Mesendoderm (in vitro differentiated cells): ENCODE results near the gene STAM2.

Experiments used
- DNase-seq: peaks from one replicate; pipeline ENCODE4 v3.0.0; 2013
- H2AK5ac ChIP-seq: 2 replicates; pipeline ENCODE4 v1.6.1; 2013; ENCODE audit warnings: low read length, inconsistent platforms
- H2BK120ac ChIP-seq: 2 replicates; pipeline ENCODE4 v1.6.1; 2013; ENCODE audit warnings: low read depth, mild to moderate bottlenecking, low read length, moderate library complexity, mixed read lengths
- H2BK15ac ChIP-seq: replicated peaks from 2 replicates; pipeline ENCODE4 v1.6.1; 2013; ENCODE audit warnings: low read depth, mild to moderate bottlenecking, moderate library complexity
- H2BK5ac ChIP-seq: 2 replicates; pipeline ENCODE4 v1.6.1; 2013; ENCODE audit warnings: low read length, inconsistent platforms
- H3K18ac ChIP-seq: 2 replicates; pipeline ENCODE4 v1.6.1; 2013; ENCODE audit warnings: mild to moderate bottlenecking, low read length, mixed read lengths
- H3K23ac ChIP-seq: one replicate; pipeline ENCODE4 v1.6.1; 2013; ENCODE audit warnings: low read length
- H3K27ac ChIP-seq: 2 replicates; pipeline ENCODE4 v1.5.1; 2013; ENCODE audit warnings: low read depth, mild to moderate bottlenecking, inconsistent platforms, low read length, moderate library complexity
- H3K27me3 ChIP-seq: 2 replicates; pipeline ENCODE4 v1.6.1; 2013; ENCODE audit warnings: low read length, control low read depth, mild to moderate bottlenecking, inconsistent platforms; ENCODE audit not compliant: insufficient read depth, poor library complexity
- H3K36me3 ChIP-seq: 2 replicates; pipeline ENCODE4 v1.6.1; 2013; ENCODE audit warnings: low read length, inconsistent platforms; ENCODE audit not compliant: control insufficient read depth, insufficient read depth
- H3K4ac ChIP-seq: one replicate; pipeline ENCODE4 v1.6.1; 2013; ENCODE audit warnings: low read depth, mild to moderate bottlenecking, low read length, moderate library complexity
- H3K4me1 ChIP-seq: 2 replicates; pipeline ENCODE4 v1.6.1; 2013; ENCODE audit warnings: low read depth, low read length, inconsistent platforms; ENCODE audit not compliant: control insufficient read depth
- H3K4me2 ChIP-seq: 2 replicates; pipeline ENCODE4 v1.6.1; 2013; ENCODE audit warnings: low read length
- H3K4me3 ChIP-seq: 2 replicates; pipeline ENCODE4 v1.5.1; 2013; ENCODE audit warnings: mild to moderate bottlenecking, low read length
- H3K56ac ChIP-seq: one replicate; pipeline ENCODE4 v1.6.1; 2013; ENCODE audit warnings: low read length
- H3K79me1 ChIP-seq: 2 replicates; pipeline ENCODE4 v1.6.1; 2013; ENCODE audit warnings: low read length, inconsistent platforms
- H3K79me2 ChIP-seq: 2 replicates; pipeline ENCODE4 v1.6.1; 2013; ENCODE audit warnings: mild to moderate bottlenecking, low read length; ENCODE audit not compliant: control insufficient read depth, insufficient read depth
- H3K9ac ChIP-seq: 2 replicates; pipeline ENCODE4 v1.6.1; 2013; ENCODE audit warnings: low read length, inconsistent platforms
- H4K5ac ChIP-seq: one replicate; pipeline ENCODE4 v1.6.1; 2013; ENCODE audit warnings: low read length
- H4K8ac ChIP-seq: one replicate; pipeline ENCODE4 v1.6.1; 2013; ENCODE audit warnings: low read depth, mild to moderate bottlenecking, control low read depth, low read length, moderate library complexity
- WGBS: extraction: QIAGEN DNeasy Blood & Tissue Kit; methylation state at CpG from one replicate; pipeline ENCODE4 v1.1.7; 2013; ENCODE audit warnings: low lambda C conversion rate, missing lambda C conversion rate; ENCODE audit not compliant: insufficient coverage; ENCODE audit errors: extremely low coverage; 5-methylcytosine and 5-hydroxymethylcytosine counted together

Gene STAM2

DNA sequence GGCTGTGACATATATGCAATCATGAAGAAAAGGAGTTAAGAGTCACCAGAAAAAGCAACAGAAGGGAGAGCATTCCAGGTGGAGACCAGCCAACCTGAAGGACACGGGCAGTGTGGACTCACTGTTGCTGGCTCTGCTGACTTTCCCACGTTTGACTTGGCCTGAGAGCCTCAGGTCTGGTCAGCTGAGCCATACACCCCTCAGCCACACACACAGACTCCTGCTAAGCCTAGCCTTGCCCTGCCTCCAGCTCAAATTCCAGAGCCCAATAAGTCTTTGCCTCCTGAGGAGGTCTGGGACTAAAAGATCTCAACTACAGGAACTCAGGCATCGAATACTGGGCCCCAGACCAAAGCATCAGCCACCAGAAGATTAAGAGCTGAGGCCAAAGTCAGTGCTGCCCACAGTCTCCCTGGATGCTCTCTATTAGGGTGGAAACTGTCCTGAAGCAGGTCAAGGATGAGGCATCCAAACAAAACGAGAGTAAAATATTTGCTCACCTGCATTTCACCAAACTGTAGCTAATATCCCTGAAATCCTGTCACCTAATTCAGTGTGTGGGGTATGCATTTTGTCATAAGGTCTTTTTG lies 100.0 kb downstream of the STAM2 start:
- Histone ChIP-seq H3K4ac (no peak overlapping the region), H3K27ac (no peak overlapping the region), H3K9ac (no peak overlapping the region), H3K4me1 (no peaks in the 10 kb centered on the region), H2BK120ac (no peak overlapping the region), H3K23ac (no peak overlapping the region), H2BK5ac (no peak overlapping the region), H3K56ac (no peak overlapping the region), H3K27me3 (no peaks in the 10 kb centered on the region), H4K8ac (no peak overlapping the region), H3K4me3 (no peak overlapping the region), H3K79me1 (no peaks in the 10 kb centered on the region), H3K79me2 (no peaks in the 10 kb centered on the region), H2BK15ac (no peak overlapping the region), H2AK5ac (no peak overlapping the region), H4K5ac (no peak overlapping the region), H3K36me3 (no peaks in the 10 kb centered on the region), H3K18ac (no peak overlapping the region), H3K4me2 (no peak overlapping the region)
- DNase-seq = no peak
- no CpG with 5 or more reads among the region's 4 CpGs for WGBS

DNA sequence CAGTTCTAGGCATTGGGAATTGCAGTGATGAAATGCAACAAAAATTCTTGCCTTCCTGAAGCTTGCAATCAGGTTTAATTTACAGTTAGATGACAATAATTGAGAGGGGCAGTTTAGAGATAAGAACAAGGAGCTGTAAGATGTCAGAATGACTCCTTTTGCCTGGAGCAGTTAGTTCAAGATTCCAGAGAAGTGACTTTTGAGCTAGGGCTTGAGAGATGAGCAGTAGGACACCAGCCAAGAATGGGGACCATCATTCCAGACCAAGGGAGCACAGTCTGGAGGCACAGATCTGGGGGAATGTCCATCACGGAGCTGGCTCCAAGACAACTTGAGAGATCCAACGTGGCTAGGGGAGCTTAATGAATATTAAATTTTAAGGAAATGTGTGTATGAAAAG lies 103.6 kb downstream of the STAM2 start:
- no peak overlapping the region for H3K4me3 ChIP-seq
- H2BK120ac ChIP-seq = no peak overlapping the region
- H3K18ac ChIP-seq = no peak overlapping the region
- H3K9ac ChIP-seq = no peak overlapping the region
- no peak overlapping the region for H3K4me2 ChIP-seq
- no CpG with 5 or more reads among the region's 2 CpGs for WGBS
- no peak overlapping the region for H3K27ac ChIP-seq
- no peaks in the 10 kb centered on the region for H3K27me3 ChIP-seq
- H3K79me2 ChIP-seq = no peaks in the 10 kb centered on the region
- no peaks in the 10 kb centered on the region for H3K4me1 ChIP-seq
- no peak overlapping the region for H4K8ac ChIP-seq
- H3K36me3 ChIP-seq = no peaks in the 10 kb centered on the region
- no peaks in the 10 kb centered on the region for H3K79me1 ChIP-seq
- no peak overlapping the region for H2BK15ac ChIP-seq
- no peak overlapping the region for H2BK5ac ChIP-seq
- DNase-seq = no peak
- H4K5ac ChIP-seq = no peak overlapping the region
- no peak overlapping the region for H3K4ac ChIP-seq
- H2AK5ac ChIP-seq = no peak overlapping the region
- no peak overlapping the region for H3K23ac ChIP-seq
- no peak overlapping the region for H3K56ac ChIP-seq

DNA sequence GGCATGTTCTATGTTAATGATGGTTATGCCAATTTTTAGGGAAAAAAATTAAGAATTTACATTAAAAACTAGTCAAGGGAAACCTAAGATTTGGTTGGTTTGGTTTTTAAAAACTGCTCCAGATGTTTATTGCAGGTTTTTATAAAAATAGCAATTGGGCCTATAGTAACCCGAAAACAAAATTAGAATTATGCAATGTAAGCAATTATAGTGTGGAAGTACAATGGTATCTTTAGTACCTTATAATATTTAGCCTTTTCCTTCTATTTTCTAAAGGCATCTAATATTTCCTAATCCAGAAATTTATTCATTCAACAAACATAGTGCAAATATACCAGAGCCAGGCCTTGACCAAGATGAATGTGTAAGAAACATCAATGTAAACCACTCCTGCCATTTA lies 104.0 kb downstream of the STAM2 start:
- Histone ChIP-seq H4K8ac (no peak overlapping the region), H2BK5ac (no peak overlapping the region), H2AK5ac (no peak overlapping the region), H3K36me3 (no peaks in the 10 kb centered on the region), H3K4ac (no peak overlapping the region), H3K4me1 (no peaks in the 10 kb centered on the region), H2BK15ac (no peak overlapping the region), H3K9ac (no peak overlapping the region), H3K4me2 (no peak overlapping the region), H3K18ac (no peak overlapping the region), H3K27me3 (no peaks in the 10 kb centered on the region), H3K4me3 (no peak overlapping the region), H3K79me2 (no peaks in the 10 kb centered on the region), H2BK120ac (no peak overlapping the region), H3K27ac (no peak overlapping the region), H3K23ac (no peak overlapping the region), H4K5ac (no peak overlapping the region), H3K56ac (no peak overlapping the region), H3K79me1 (no peaks in the 10 kb centered on the region)
- no peak for DNase-seq
- WGBS = no CpG with 5 or more reads among the region's 1 CpG

DNA sequence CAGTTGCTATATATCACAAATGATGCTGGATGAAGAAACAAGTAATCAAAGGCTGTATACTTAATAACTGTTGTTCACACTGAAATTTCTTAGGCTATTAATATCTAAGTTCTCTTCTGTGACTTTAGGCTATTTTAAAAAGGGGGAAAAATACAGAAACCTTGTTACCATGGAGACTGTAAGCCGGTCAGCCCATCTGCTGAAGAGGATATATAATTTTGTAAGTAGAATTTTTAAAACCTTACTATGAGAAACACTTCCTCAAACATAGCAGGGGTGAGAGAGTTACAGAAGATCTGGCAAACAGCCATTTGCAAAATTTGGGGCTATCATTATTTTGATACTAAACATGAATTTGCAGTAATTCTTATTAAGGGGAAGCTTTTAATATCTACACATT lies 104.5 kb downstream of the STAM2 start:
- H3K79me1 ChIP-seq = no peaks in the 10 kb centered on the region
- no CpG with 5 or more reads among the region's 1 CpG for WGBS

DNA sequence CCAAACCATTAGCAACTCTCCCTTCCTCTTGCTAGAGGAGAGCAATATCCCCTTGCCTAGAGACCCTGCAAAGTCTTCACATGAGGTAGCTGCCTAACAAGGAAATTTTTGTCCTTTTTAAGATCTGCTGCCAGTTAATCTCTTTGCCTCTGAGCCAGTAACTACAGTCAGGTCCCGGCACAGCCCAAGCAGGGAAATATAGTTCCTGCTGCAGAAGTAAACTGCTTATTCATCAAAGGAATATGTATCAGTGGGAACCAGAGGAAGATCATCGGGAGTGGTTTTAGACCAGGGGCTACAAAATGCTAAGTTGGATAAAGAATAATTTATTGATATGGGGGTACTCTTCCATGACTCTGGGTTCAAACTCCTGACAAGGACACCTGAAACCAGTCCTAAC lies 107.3 kb downstream of the STAM2 start:
- Histone ChIP-seq H3K4me3 (no peak overlapping the region), H3K9ac (no peak overlapping the region), H3K79me1 (no peaks in the 10 kb centered on the region), H2BK120ac (no peak overlapping the region), H3K27me3 (no peaks in the 10 kb centered on the region), H3K79me2 (no peaks in the 10 kb centered on the region), H3K56ac (no peak overlapping the region), H2BK15ac (no peak overlapping the region), H3K4me2 (no peak overlapping the region), H2BK5ac (no peak overlapping the region), H2AK5ac (no peak overlapping the region), H4K8ac (no peak overlapping the region), H3K18ac (no peak overlapping the region), H3K4ac (no peak overlapping the region), H3K4me1 (no peaks in the 10 kb centered on the region), H4K5ac (no peak overlapping the region), H3K23ac (no peak overlapping the region), H3K36me3 (no peaks in the 10 kb centered on the region), H3K27ac (no peak overlapping the region)
- DNase-seq = no peak
- WGBS = no CpG with 5 or more reads among the region's 2 CpGs

More for the DNA sequence above, 104.5 kb downstream of the STAM2 start:
- Histone ChIP-seq H3K4me3 (no peak overlapping the region), H3K36me3 (no peaks in the 10 kb centered on the region), H3K4ac (no peak overlapping the region), H3K4me2 (no peak overlapping the region), H2BK5ac (no peak overlapping the region), H3K18ac (no peak overlapping the region), H3K27me3 (no peaks in the 10 kb centered on the region), H4K8ac (no peak overlapping the region), H3K23ac (no peak overlapping the region), H3K27ac (no peak overlapping the region), H3K79me2 (no peaks in the 10 kb centered on the region), H4K5ac (no peak overlapping the region), H3K9ac (no peak overlapping the region), H2BK120ac (no peak overlapping the region), H2AK5ac (no peak overlapping the region), H2BK15ac (no peak overlapping the region), H3K56ac (no peak overlapping the region), H3K4me1 (no peaks in the 10 kb centered on the region)
- DNase-seq = no peak

DNA sequence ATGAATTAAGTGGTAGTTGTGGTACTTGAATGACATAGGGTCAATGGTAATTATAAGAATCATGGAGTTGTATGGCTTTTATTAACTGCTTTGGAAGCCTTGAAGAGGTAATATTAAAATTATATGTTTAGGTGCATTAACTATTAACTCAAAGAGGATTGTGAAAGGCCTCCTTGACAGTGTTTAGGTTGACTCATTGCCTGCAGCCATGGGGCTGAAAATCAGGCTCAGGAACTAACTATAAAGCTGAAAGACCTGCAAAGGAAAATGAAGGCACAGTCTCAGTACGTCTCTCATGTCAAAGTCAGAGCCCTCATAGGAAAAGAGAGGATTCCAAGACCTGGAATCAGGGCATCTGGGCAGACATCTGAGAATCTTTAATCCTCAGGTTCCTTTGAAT lies 107.7 kb downstream of the STAM2 start:
- H3K27ac ChIP-seq = no peak overlapping the region
- H3K4me1 ChIP-seq = no peaks in the 10 kb centered on the region
- H3K9ac ChIP-seq = no peak overlapping the region
- H3K56ac ChIP-seq = no peak overlapping the region
- no peak overlapping the region for H3K4me2 ChIP-seq
- H2BK120ac ChIP-seq = no peak overlapping the region
- no peak overlapping the region for H3K23ac ChIP-seq
- H4K5ac ChIP-seq = no peak overlapping the region
- no peaks in the 10 kb centered on the region for H3K79me2 ChIP-seq
- H3K79me1 ChIP-seq = no peaks in the 10 kb centered on the region
- H2BK5ac ChIP-seq = no peak overlapping the region
- no peak overlapping the region for H2BK15ac ChIP-seq
- no peak overlapping the region for H2AK5ac ChIP-seq
- DNase-seq = no peak
- no peaks in the 10 kb centered on the region for H3K27me3 ChIP-seq
- no peak overlapping the region for H3K4me3 ChIP-seq
- no peaks in the 10 kb centered on the region for H3K36me3 ChIP-seq
- H4K8ac ChIP-seq = no peak overlapping the region
- WGBS = no CpG with 5 or more reads among the region's 1 CpG
- no peak overlapping the region for H3K4ac ChIP-seq
- H3K18ac ChIP-seq = no peak overlapping the region
